ENCODE results near the gene PRRC2B.

DNA sequence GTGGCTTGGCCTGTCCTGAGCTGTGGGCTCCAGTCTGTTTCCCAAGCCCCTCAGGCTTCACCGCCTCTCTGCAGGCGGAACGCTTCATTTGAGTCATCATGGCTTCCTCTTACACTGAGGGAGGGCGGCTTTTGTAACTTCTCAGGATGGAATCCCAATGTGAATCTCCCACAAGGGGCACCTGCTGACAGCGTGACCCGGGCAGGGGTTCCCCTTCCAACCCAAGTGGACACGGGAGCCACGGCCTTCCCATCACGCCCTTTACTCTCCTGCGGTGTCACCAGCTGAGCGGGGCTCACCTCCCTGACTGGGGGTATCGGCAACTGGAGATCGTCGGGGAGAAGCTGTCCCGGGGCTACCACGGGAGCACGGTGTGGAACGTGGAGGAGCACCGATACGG is 124.7 kb downstream of the PRRC2B start:
- TF ChIP-seq ZBTB49 (CRISPR knock-in tag; IDR thresholded peaks at IDR 0.05; ENCODE audit: borderline replicate concordance) (no peak), TAF1 (CRISPR knock-in tag; IDR thresholded peaks at IDR 0.05) (no peak)
